SIG-M5 (cell line): ENCODE results near the gene OST4.

Experiments used
- DNase-seq: peaks from one replicate; lab custom pipeline; 2025; lab: John Stamatoyannopoulos, UW

Gene OST4

DNA sequence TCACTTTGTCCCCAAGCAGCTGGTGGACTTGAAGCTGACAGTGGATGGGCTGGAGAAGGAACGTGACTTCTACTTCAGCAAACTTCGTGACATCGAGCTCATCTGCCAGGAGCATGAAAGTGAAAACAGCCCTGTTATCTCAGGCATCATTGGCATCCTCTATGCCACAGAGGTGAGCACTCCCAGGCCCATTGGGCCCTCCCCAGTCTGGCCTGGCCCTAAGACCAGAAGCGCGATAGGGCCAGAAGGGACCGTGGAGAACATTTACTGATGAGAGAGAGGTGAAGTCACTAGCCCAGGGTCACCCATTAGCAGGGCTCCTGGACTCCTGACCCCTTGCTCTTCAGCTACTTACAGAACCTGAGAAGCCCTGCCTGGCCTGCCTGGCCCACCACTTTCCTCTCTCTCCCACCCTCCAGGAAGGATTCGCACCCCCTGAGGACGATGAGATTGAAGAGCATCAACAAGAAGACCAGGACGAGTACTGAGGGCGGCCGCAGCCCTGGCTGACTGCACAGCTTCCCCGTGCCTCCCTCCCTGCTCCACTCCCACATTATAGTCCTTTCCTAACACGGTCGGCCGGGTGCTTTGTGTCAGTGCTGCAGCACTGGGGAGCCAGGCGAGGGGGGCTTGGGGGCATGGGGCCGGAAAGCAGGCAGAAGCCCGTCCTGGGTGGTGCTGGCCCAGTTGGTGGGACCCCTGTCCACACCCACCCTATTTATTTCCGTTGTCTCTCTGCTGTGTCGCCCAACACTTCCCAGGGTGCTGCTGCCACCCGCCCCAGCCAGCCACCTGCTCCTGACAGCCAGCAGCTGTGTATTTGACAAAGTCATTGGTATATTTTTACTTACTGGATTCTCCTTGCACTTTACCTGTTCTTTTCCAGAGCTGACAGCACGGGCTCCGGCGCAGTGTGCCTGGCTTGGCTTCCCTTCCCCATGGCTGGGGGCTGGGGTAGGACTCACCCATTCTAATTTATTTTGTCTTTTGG lies 45.3 kb downstream of the OST4 start:
- no peak for DNase-seq

DNA sequence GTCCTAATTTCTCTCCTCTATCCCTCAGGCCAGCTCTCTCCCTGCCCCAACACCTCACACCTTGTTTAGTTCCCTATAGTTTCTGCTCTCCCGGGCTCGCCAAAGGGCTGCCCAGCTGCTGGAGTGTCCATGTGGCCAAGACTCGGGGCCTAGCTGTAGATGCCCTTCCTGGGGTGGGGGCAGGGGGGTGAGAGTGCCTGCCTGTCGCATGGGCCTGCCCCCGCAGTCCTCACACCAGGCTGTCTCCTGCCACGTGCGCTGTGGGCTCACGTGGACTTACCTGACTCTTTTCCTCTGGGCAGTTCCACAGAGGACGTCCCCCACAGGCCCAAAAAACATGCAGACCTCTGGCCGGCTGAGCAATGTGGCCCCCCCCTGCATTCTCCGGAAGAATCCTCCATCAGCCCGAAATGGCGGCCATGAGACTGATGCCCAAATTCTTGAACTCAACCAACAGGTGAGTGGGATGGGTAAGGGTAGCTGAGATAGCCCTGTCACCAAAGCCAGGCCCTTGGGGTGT lies 46.1 kb downstream of the OST4 start:
- DNase-seq, result no peak

DNA sequence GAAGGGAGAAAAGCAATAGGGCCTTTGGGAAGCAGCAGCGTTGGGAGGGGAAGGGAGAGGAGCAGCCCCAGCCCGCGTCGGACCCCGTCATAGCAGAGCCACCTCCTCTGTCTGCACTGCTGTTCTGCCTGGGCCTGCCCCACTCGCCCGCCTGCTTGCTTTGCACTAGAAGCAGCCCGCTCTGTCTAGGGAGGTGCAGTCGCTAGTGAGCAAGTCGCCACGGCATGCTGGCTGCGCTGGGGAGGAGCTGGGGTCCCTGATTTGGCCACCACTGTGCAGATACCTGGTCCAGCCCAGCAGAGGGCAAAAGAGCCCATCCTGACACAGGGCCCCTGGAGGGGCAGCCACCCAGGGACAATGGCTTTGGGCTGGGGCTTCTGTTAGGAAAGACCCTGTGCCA lies 46.6 kb downstream of the OST4 start:
- DNase-seq, result no peak

DNA sequence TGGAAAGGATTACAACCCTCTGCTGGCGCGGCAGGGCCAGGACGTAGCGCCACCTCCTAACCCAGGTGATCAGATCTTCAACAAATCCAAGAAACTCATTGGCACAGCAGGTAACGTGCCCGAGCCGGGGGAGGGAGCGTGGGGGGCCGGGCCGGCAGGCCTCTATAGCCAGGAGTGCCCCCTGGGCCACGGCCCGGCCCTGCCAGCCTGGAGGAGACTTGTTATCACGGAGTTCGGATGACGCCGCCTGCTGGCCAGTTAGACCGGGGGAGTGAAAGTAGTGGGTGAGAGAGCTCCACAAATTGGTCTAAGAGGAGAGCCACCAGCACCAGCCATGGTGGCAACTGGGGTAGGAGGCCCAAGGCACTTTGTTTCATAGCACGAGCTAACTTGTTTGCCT lies 47.3 kb downstream of the OST4 start:
- no peak for DNase-seq

DNA sequence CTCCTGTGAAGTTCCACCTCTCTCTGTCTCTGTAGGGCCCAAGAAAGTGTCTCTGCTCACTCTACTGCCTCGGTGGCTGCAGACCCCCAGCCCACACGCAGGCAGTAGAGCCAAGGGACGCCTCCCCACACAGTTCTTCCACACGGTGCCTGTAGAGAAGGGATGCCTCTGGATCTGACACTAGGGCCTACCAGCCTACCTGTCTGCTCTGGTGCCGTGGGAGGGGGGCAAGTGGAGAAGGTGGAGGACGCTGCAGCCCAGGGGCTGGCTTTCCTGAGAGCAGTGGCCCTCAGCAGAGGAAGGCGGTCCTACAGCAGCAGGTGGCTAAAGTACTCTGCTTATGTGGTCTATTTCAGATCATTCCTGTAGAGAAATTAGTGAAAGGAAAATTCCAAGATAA lies 47.7 kb downstream of the OST4 start:
- no peak for DNase-seq

DNA sequence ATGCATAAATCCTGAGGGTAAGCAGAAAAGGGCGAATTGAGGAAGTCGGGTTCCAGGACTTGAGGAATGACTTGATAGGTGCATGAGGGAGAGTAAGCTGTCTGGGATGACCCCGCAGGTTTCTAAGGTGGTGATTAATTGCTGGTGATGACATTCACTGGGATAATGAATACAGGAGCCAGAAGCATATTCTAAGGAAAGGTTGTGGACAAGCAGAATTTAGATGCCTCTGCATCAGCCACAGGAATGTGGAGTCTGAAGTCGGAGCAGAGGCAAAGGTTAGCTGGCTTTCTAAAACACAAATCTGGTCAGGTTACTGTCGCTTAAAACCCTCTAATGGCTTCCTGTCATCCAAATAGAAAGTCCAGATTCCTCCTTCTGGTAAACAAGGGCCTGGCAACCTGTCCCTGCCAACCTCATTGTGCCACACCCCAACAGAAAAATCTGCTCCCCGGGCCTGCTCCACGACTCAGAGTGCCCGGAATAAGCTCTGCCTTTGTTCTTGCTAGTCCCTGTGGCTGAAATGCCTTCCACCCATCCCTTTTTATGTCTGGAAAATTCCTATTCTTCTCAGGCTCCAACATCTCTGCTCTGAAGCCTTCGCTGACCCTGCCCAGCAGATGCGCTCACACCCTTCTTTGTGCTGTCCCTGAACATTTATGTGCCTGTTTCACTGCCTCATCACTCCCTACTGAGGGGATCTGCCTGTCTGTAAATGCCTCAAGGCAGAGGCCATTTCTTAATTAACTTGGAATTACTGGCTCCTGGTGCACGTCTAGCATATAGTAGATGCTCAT lies 50.0 kb downstream of the OST4 start:
- DNase-seq, result no peak
